Hepatocyte (in vitro differentiated cells): ENCODE data around the gene RAMP3. TPM values are rescaled to one million over a fixed set of nuclear protein-coding genes. Genes with fewer than 3 reads are reported as not detected.
A peak's percentile ranks its signal among the peaks of the same experiment; 100 is the strongest.

Source experiments
- DNase-seq: peaks from one replicate; pipeline ENCODE4 v3.0.0-alpha.2; 2016; ENCODE audit warnings: low spot score
- H2AFZ ChIP-seq: fragments of 200-600 bp; sonication (generic); 2 replicates; pipeline ENCODE4 v1.6.0; 2016; ENCODE audit warnings: antibody characterized with exemption, mild to moderate bottlenecking
- H3K27ac ChIP-seq: fragments of 200-600 bp; sonication (generic); 2 replicates; pipeline ENCODE4 v1.5.1; 2016; ENCODE audit warnings: mild to moderate bottlenecking
- H3K27me3 ChIP-seq: fragments of 200-600 bp; sonication (generic); 2 replicates; pipeline ENCODE4 v1.6.1; 2016
- H3K36me3 ChIP-seq: fragments of 200-600 bp; sonication (generic); replicated peaks from 2 replicates; pipeline ENCODE4 v1.5.1; 2016; ENCODE audit warnings: low read depth; ENCODE audit not compliant: insufficient read depth
- H3K4me1 ChIP-seq: fragments of 200-600 bp; sonication (generic); 2 replicates; pipeline ENCODE4 v1.5.1; 2016; ENCODE audit warnings: mild to moderate bottlenecking, moderate library complexity; ENCODE audit not compliant: insufficient read depth
- H3K4me2 ChIP-seq: fragments of 200-600 bp; sonication (generic); 2 replicates; pipeline ENCODE4 v1.6.0; 2016
- H3K4me3 ChIP-seq: fragments of 200-600 bp; sonication (generic); 2 replicates; pipeline ENCODE4 v1.5.1; 2016; ENCODE audit warnings: mild to moderate bottlenecking
- H3K79me2 ChIP-seq: fragments of 200-600 bp; sonication (generic); 2 replicates; pipeline ENCODE4 v1.6.0; 2017; ENCODE audit warnings: mild to moderate bottlenecking
- H3K9me2 ChIP-seq: fragments of 200-600 bp; sonication (generic); replicated peaks from 2 replicates; pipeline ENCODE4 v1.6.0; 2017; ENCODE audit warnings: mild to moderate bottlenecking; ENCODE audit not compliant: insufficient read depth
- H3K9me3 ChIP-seq: fragments of 200-600 bp; sonication (generic); 2 replicates; pipeline ENCODE4 v1.5.1; 2016; ENCODE audit warnings: low read depth, mild to moderate bottlenecking
- H4K20me1 ChIP-seq: fragments of 200-600 bp; sonication (generic); 2 replicates; pipeline ENCODE4 v1.6.0; 2016; ENCODE audit warnings: mild to moderate bottlenecking; ENCODE audit not compliant: insufficient read depth, poor library complexity, severe bottlenecking
- EZH2 ChIP-seq: fragments of 200-600 bp; sonication (generic); IDR thresholded peaks from 2 replicates; pipeline ENCODE4 v1.6.1; 2016; ENCODE audit warnings: antibody characterized with exemption, mild to moderate bottlenecking, borderline replicate concordance
- EZH2phosphoT487 ChIP-seq: fragments of 200-600 bp; sonication (generic); IDR thresholded peaks from one replicate; pipeline ENCODE4 v1.6.1; 2018; ENCODE audit warnings: antibody characterized with exemption, mild to moderate bottlenecking, low read depth, moderate library complexity; ENCODE audit not compliant: unreplicated experiment, severe bottlenecking
- WGBS: methylation state at CpG from one replicate; pipeline ENCODE4 v1.1.6; 2016; ENCODE audit warnings: low lambda C conversion rate; ENCODE audit errors: missing lambda C conversion rate; 5-methylcytosine and 5-hydroxymethylcytosine counted together
- polyA plus RNA-seq: library from polyadenylated mRNA; unstranded; fragments of >200 nt; fragmentation: Nextera tagmentation; extraction: Ambion mirVana; gene quantifications from 2 replicates; pipeline ENCODE4 v1.2.1, GENCODE V29; 2016
- total RNA-seq: library from RNA; depleted of rRNA; stranded (reverse); fragments of >200 nt; gene quantifications from 2 replicates; pipeline ENCODE4 v1.2.3, GENCODE V29; 2014
- TF ChIP-seq, protein P1 (sequence below): fragments of 200-600 bp; sonication (generic); IDR thresholded peaks from 2 replicates; pipeline ENCODE4 v1.5.1; 2016; ENCODE audit warnings: antibody characterized with exemption, mild to moderate bottlenecking; ENCODE audit not compliant: poor library complexity

Gene RAMP3
- total and polyA plus RNA-seq, 2 experiments from 2014 or later = not detected

GRCh38 chr7:45216181-45216580 is 58.6 kb downstream of the RAMP3 start:
- H2AFZ ChIP-seq = no peak overlapping the region
- H3K9me3 ChIP-seq = no peaks in the 10 kb centered on the region
- H3K9me2 ChIP-seq = no peaks in the 10 kb centered on the region
- H3K79me2 ChIP-seq = no peaks in the 10 kb centered on the region
- no peaks in the 10 kb centered on the region for H3K4me1 ChIP-seq
- no peaks in the 10 kb centered on the region for H3K36me3 ChIP-seq
- peaks cover 45% of the 10 kb centered on the region for H3K27me3 ChIP-seq
- DNase-seq = no peak
- no peak for TF ChIP-seq EZH2phosphoT487
- TF ChIP-seq EZH2 = no peak
- TF ChIP-seq, protein P1, sequence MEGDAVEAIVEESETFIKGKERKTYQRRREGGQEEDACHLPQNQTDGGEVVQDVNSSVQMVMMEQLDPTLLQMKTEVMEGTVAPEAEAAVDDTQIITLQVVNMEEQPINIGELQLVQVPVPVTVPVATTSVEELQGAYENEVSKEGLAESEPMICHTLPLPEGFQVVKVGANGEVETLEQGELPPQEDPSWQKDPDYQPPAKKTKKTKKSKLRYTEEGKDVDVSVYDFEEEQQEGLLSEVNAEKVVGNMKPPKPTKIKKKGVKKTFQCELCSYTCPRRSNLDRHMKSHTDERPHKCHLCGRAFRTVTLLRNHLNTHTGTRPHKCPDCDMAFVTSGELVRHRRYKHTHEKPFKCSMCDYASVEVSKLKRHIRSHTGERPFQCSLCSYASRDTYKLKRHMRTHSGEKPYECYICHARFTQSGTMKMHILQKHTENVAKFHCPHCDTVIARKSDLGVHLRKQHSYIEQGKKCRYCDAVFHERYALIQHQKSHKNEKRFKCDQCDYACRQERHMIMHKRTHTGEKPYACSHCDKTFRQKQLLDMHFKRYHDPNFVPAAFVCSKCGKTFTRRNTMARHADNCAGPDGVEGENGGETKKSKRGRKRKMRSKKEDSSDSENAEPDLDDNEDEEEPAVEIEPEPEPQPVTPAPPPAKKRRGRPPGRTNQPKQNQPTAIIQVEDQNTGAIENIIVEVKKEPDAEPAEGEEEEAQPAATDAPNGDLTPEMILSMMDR = no peak
- H3K4me3 ChIP-seq = no peak overlapping the region
- no peak overlapping the region for H3K27ac ChIP-seq
- H3K4me2 ChIP-seq = no peak overlapping the region
- WGBS = 60% methylated on average over 7 of the region's 7 CpGs
- H4K20me1 ChIP-seq = no peaks in the 10 kb centered on the region

DNA sequence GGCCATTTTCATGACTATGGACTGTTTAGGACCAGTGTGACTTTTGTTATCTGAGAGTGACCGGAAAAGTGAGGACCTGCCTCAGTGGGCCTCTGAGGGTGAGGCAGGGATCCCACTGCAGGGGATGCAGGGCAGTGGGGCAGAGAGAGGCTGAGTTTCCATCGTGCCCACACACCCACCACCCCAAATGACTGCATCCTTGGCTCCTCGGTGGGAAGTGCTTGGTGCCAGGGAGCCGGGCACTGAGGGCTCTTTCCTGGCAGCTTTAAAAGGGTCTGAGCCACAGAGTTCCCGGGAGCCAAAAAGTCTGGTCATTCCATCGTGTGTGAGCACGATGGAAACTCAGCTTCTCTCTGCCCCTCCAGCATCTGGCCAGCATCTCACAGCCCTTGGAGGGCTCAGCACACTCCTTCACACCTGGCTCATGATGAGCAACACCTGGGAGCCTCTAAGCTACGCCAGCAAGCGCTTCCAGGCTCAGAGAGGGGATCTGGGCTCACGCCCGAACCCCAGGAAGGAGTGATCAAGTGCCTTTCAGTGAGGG is 59.1 kb downstream of the RAMP3 start:
- 81% methylated on average over 11 of the region's 11 CpGs for WGBS
- H4K20me1 ChIP-seq = no peaks in the 10 kb centered on the region
- DNase-seq = no peak
- no peaks in the 10 kb centered on the region for H3K79me2 ChIP-seq
- H2AFZ ChIP-seq = no peak overlapping the region
- H3K9me3 ChIP-seq = no peaks in the 10 kb centered on the region
- H3K36me3 ChIP-seq = no peaks in the 10 kb centered on the region
- peaks cover 45% of the 10 kb centered on the region for H3K27me3 ChIP-seq
- H3K9me2 ChIP-seq = no peaks in the 10 kb centered on the region
- H3K27ac ChIP-seq = no peak overlapping the region
- H3K4me3 ChIP-seq = no peak overlapping the region
- no peaks in the 10 kb centered on the region for H3K4me1 ChIP-seq
- TF ChIP-seq, protein P1 = no peak
- TF ChIP-seq EZH2phosphoT487 (no peak), EZH2 (no peak)
- H3K4me2 ChIP-seq = no peak overlapping the region

GRCh38 chr7:45217358-45217757 is 59.8 kb downstream of the RAMP3 start:
- WGBS = 34% methylated on average over 6 of the region's 6 CpGs
- Histone ChIP-seq H3K27me3 (peaks cover 45% of the 10 kb centered on the region), H3K9me2 (no peaks in the 10 kb centered on the region), H2AFZ (no peak overlapping the region), H3K4me3 (no peak overlapping the region), H3K9me3 (no peaks in the 10 kb centered on the region), H3K4me2 (no peak overlapping the region), H4K20me1 (no peaks in the 10 kb centered on the region), H3K36me3 (no peaks in the 10 kb centered on the region), H3K79me2 (no peaks in the 10 kb centered on the region), H3K4me1 (no peaks in the 10 kb centered on the region), H3K27ac (no peak overlapping the region)
- no peak for TF ChIP-seq EZH2
- TF ChIP-seq, protein P1 = peak; percentile 34
- peak; percentile 22 for DNase-seq

GRCh38 chr7:45219130-45219529 is 61.5 kb downstream of the RAMP3 start:
- 91% methylated on average over 12 of the region's 12 CpGs for WGBS
- TF ChIP-seq, protein P1 = no peak
- H4K20me1 ChIP-seq = no peaks in the 10 kb centered on the region
- no peaks in the 10 kb centered on the region for H3K9me2 ChIP-seq
- H3K9me3 ChIP-seq = no peaks in the 10 kb centered on the region
- H3K4me2 ChIP-seq = no peak overlapping the region
- no peaks in the 10 kb centered on the region for H3K4me1 ChIP-seq
- H3K27ac ChIP-seq = no peak overlapping the region
- no peak overlapping the region for H3K4me3 ChIP-seq
- H3K27me3 ChIP-seq = peaks cover 38% of the 10 kb centered on the region
- H3K36me3 ChIP-seq = no peaks in the 10 kb centered on the region
- no peak for DNase-seq
- H2AFZ ChIP-seq = no peak overlapping the region
- no peaks in the 10 kb centered on the region for H3K79me2 ChIP-seq
